ENCODE measurements around the gene PDE6H. TPM values are rescaled to one million over a fixed set of nuclear protein-coding genes. Genes with fewer than 3 reads are reported as not detected.

The PDE6H gene
- polyA plus RNA-seq, 1 of the 3 experiments (the other 2 are of a cell fraction), result not detected

DNA sequence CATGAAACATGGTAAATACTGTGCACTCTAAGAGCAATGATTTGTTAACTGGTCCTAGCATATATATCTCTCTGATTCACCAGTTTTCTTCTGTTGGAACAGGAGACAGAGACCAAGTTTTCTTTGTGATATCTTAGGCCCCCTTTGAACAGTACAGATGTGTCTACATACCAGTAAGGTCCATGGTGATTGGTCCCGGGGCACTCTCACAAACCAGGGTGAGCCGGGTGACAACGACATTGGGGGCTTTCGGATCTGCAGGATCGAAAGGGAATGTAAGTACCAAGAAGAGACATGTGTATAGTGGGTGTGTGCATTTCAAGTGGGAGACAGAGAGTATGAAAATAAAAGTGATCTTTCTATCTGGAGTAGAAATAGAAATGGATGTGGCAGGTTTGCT is 23.2 kb upstream of the PDE6H start (continued):
- TF ChIP-seq CHD2 (IDR thresholded peaks at IDR 0.05; ENCODE audit: low read length, partially characterized antibody) (no peak), FOXM1 (IDR thresholded peaks at IDR 0.05; ENCODE audit: low read depth) (no peak), TCF12 (IDR thresholded peaks at IDR 0.05) (no peak), NFIC (IDR thresholded peaks at IDR 0.05; ENCODE audit: borderline replicate concordance) (no peak), FOSL2 (IDR thresholded peaks at IDR 0.05; ENCODE audit: borderline replicate concordance, low read depth) (no peak)
- TF ChIP-seq, protein P1, sequence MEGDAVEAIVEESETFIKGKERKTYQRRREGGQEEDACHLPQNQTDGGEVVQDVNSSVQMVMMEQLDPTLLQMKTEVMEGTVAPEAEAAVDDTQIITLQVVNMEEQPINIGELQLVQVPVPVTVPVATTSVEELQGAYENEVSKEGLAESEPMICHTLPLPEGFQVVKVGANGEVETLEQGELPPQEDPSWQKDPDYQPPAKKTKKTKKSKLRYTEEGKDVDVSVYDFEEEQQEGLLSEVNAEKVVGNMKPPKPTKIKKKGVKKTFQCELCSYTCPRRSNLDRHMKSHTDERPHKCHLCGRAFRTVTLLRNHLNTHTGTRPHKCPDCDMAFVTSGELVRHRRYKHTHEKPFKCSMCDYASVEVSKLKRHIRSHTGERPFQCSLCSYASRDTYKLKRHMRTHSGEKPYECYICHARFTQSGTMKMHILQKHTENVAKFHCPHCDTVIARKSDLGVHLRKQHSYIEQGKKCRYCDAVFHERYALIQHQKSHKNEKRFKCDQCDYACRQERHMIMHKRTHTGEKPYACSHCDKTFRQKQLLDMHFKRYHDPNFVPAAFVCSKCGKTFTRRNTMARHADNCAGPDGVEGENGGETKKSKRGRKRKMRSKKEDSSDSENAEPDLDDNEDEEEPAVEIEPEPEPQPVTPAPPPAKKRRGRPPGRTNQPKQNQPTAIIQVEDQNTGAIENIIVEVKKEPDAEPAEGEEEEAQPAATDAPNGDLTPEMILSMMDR (IDR thresholded peaks at IDR 0.05), result no peak
- TF ChIP-seq, protein P2, sequence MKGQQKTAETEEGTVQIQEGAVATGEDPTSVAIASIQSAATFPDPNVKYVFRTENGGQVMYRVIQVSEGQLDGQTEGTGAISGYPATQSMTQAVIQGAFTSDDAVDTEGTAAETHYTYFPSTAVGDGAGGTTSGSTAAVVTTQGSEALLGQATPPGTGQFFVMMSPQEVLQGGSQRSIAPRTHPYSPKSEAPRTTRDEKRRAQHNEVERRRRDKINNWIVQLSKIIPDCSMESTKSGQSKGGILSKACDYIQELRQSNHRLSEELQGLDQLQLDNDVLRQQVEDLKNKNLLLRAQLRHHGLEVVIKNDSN (IDR thresholded peaks at IDR 0.05; ENCODE audit: borderline replicate concordance, low read depth), result no peak
- TF ChIP-seq, protein P3, sequence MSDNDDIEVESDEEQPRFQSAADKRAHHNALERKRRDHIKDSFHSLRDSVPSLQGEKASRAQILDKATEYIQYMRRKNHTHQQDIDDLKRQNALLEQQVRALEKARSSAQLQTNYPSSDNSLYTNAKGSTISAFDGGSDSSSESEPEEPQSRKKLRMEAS (IDR thresholded peaks at IDR 0.05; ENCODE audit: low read depth), result no peak
- TF ChIP-seq, protein P4, sequence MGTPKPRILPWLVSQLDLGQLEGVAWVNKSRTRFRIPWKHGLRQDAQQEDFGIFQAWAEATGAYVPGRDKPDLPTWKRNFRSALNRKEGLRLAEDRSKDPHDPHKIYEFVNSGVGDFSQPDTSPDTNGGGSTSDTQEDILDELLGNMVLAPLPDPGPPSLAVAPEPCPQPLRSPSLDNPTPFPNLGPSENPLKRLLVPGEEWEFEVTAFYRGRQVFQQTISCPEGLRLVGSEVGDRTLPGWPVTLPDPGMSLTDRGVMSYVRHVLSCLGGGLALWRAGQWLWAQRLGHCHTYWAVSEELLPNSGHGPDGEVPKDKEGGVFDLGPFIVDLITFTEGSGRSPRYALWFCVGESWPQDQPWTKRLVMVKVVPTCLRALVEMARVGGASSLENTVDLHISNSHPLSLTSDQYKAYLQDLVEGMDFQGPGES (IDR thresholded peaks at IDR 0.05; ENCODE audit: low read depth, low read length), result no peak

DNA sequence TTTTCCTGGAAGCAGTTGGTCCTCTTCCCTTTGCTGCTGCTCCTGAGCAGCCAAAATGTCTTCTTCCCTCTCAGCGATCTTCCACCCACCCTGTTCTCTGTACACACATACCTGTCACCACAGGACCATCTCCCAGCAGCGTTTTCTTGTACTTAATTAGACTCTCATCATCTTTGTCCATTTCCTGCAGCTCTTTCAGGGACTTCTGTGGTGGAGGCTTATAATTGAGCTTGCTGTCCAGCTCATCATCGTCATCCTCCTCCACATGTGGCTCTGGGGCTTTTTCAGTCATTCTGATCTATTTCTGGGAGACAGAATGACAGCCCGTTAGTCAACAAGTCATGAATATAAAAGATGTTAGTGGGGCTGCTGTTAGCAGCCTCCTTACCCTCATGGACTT is 22.4 kb upstream of the PDE6H start:
- no peaks in the 10 kb centered on the region for H3K9me2 ChIP-seq
- WGBS (ENCODE audit: low lambda C conversion rate), result 52% methylated on average over 4 of the region's 4 CpGs
- H3K36me3 ChIP-seq (replicated peaks in 1 of 2; ENCODE audit: control insufficient read depth in 1 of 2, insufficient read depth in 2 of 2, low read length in 1 of 2), result peaks cover 22 to 43% of the 10 kb centered on the region in 2 experiments
- TF ChIP-seq ELF1 (IDR thresholded peaks at IDR 0.05), result no peak
- ChIA-PET CTCF (no interaction called here), POLR2A (no interaction called here)
- H3K27ac ChIP-seq (ENCODE audit: low read depth in 2 of 2, low read length in 1 of 2), result peak overlapping the region in 1 of 2 experiments; percentile 99; a peak in 3 of 4 replicates
- peaks cover 7 to 62% of the 10 kb centered on the region in 2 experiments for H3K4me1 ChIP-seq (ENCODE audit: control insufficient read depth in 1 of 2, insufficient read depth in 2 of 2, low read depth in 1 of 2, low read length in 1 of 2)
- no peak overlapping the region for H3K9ac ChIP-seq
- H3F3A ChIP-seq (replicated peaks; ENCODE audit: insufficient read depth), result peaks cover 33% of the 10 kb centered on the region
- DNase-seq, result no peak
- H2AFZ ChIP-seq (ENCODE audit: low read depth), result no peak overlapping the region
- peaks cover 66% of the 10 kb centered on the region for H3K79me2 ChIP-seq (ENCODE audit: insufficient read depth)
- no peaks in the 10 kb centered on the region for H3K9me3 ChIP-seq
- H3K4me3 ChIP-seq (ENCODE audit: low read depth in 2 of 2, low read length in 1 of 2), result no peak overlapping the region
- H3K27me3 ChIP-seq (ENCODE audit: insufficient read depth), result no peaks in the 10 kb centered on the region
- no peaks in the 10 kb centered on the region for H4K20me1 ChIP-seq (ENCODE audit: insufficient read depth)
- peak overlapping the region; percentile 59; the same call in 1 of the 2 replicates for H3K4me2 ChIP-seq

DNA sequence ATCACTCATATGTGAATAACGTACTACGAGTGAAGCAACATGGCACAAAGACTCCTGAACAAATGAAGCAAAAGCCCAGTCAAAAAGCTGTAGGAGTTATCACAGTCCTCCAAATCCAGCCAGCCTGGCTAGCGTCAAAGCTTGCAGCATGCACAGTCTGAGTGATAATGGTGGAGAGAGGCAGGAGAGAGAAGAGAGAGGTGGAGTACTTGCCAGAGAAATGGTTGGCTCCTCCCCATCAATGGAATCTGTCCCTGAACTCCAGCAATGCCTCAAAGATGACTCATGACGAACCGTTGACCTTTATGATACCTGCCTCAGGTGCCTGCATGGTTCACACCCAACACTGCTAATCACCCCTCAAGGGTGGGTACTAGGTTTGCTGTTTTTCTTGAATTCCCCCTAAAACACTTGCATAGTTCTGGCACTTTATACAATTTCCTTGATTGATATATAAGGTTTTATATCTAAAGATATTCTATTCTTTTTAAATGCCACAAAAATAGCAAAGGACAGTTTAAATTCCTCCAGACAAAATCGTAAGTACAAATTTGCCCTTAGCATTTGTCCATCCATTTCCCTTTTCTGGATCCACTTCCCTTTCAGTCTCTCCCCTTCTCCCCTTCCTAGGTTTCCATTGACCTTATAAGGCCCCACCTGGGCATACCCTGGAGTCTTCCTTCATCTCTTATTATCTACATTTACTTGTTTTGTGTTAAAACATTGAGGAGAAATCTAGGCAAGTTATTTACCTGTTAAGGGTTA is 21.7 kb upstream of the PDE6H start:
- WGBS (ENCODE audit: low lambda C conversion rate), result 49% methylated on average over 6 of the region's 6 CpGs
- Histone ChIP-seq H3K4me1 (ENCODE audit: control insufficient read depth in 1 of 2, insufficient read depth in 2 of 2, low read depth in 1 of 2, low read length in 1 of 2) (peaks cover 7 to 65% of the 10 kb centered on the region in 2 experiments), H3F3A (replicated peaks; ENCODE audit: insufficient read depth) (peaks cover 33% of the 10 kb centered on the region), H3K9ac (peak overlapping the region; percentile 59), H3K9me2 (no peaks in the 10 kb centered on the region), H3K9me3 (no peaks in the 10 kb centered on the region), H2AFZ (ENCODE audit: low read depth) (no peak overlapping the region), H3K36me3 (replicated peaks in 1 of 2; ENCODE audit: control insufficient read depth in 1 of 2, insufficient read depth in 2 of 2, low read length in 1 of 2) (peaks cover 15 to 35% of the 10 kb centered on the region in 2 experiments), H4K20me1 (ENCODE audit: insufficient read depth) (no peaks in the 10 kb centered on the region), H3K27ac (ENCODE audit: low read depth in 2 of 2, low read length in 1 of 2) (peak overlapping the region; percentile 68 to 99; a peak in 3 of 4 replicates), H3K4me3 (ENCODE audit: low read depth in 2 of 2, low read length in 1 of 2) (no peak overlapping the region), H3K4me2 (peak overlapping the region; percentile 59), H3K79me2 (ENCODE audit: insufficient read depth) (peaks cover 74% of the 10 kb centered on the region), H3K27me3 (ENCODE audit: insufficient read depth) (no peaks in the 10 kb centered on the region)
- ChIA-PET POLR2A (no interaction called here), CTCF (no interaction called here)
- no peak for DNase-seq
- TF ChIP-seq TAF1 (IDR thresholded peaks at IDR 0.05; ENCODE audit: borderline replicate concordance, low read depth, low read length) (no peak), TCF12 (IDR thresholded peaks at IDR 0.05) (no peak), SMC3 (IDR thresholded peaks at IDR 0.05; ENCODE audit: low read depth, low read length) (no peak), GATA2 (CRISPR knock-in tag; IDR thresholded peaks at IDR 0.05) (no peak), FOXJ3 (CRISPR knock-in tag; IDR thresholded peaks at IDR 0.05) (no peak), RCOR1 (IDR thresholded peaks at IDR 0.05; ENCODE audit: low read length) (no peak), EP300 (IDR thresholded peaks at IDR 0.05; ENCODE audit: borderline replicate concordance in 1 of 2, low read depth in 1 of 2, low read length in 1 of 2) (no peak), POLR2AphosphoS5 (IDR thresholded peaks at IDR 0.05; ENCODE audit: low read depth, low read length) (no peak)
- TF ChIP-seq, protein P5, sequence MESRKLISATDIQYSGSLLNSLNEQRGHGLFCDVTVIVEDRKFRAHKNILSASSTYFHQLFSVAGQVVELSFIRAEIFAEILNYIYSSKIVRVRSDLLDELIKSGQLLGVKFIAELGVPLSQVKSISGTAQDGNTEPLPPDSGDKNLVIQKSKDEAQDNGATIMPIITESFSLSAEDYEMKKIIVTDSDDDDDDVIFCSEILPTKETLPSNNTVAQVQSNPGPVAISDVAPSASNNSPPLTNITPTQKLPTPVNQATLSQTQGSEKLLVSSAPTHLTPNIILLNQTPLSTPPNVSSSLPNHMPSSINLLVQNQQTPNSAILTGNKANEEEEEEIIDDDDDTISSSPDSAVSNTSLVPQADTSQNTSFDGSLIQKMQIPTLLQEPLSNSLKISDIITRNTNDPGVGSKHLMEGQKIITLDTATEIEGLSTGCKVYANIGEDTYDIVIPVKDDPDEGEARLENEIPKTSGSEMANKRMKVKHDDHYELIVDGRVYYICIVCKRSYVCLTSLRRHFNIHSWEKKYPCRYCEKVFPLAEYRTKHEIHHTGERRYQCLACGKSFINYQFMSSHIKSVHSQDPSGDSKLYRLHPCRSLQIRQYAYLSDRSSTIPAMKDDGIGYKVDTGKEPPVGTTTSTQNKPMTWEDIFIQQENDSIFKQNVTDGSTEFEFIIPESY (IDR thresholded peaks at IDR 0.05; ENCODE audit: borderline replicate concordance, low read depth), result no peak
- TF ChIP-seq, protein P3 (IDR thresholded peaks at IDR 0.05; ENCODE audit: low read depth), result peak; percentile 67

All from SK-N-SH (cell line).